Measurements from ENCODE around the gene CFAP54. TPM values are rescaled to one million over a fixed set of nuclear protein-coding genes. Genes with fewer than 3 reads are reported as not detected.

CFAP54 gene
- total RNA-seq, 1 experiment from 2014 or later: 0.56 TPM

GRCh38 chr12:96444399-96444798 is 45.0 kb upstream of the CFAP54 start:
- no TSS peak for BruUV-seq (replicated peaks)
- Mint-ChIP-seq H3K27me3 (ENCODE audit: insufficient read depth, unreplicated experiment) (no peaks in the 10 kb centered on the region), H3K27ac (ENCODE audit: low read depth, unreplicated experiment) (peak overlapping the region; percentile 83), H3K4me3 (ENCODE audit: unreplicated experiment) (no peak overlapping the region), H3K4me1 (ENCODE audit: insufficient read depth, unreplicated experiment) (peaks cover 18% of the 10 kb centered on the region), H3K9me3 (ENCODE audit: unreplicated experiment) (no peaks in the 10 kb centered on the region), H3K36me3 (ENCODE audit: insufficient read depth, unreplicated experiment) (no peaks in the 10 kb centered on the region)
- POLR2A ChIA-PET: no interaction called here
- CTCF ChIA-PET: interaction anchor here (0.7 to 1.1 kb wide), 2 partner anchors 43 to 45 kb away, joined by 3 to 4 read pairs; partner anchors contain the start of gene CFAP54
- intact Hi-C loops (cut with micrococcal nuclease): no loop called here
- no peak for TF ChIP-seq CTCF (IDR thresholded peaks at IDR 0.05; ENCODE audit: unreplicated experiment)
- no peak for DNase-seq (ENCODE audit: unreplicated experiment)

GRCh38 chr12:96445691-96446583 is 43.4 kb upstream of the CFAP54 start:
- Mint-ChIP-seq H3K9me3 (ENCODE audit: unreplicated experiment) (peaks cover 6% of the 10 kb centered on the region), H3K36me3 (ENCODE audit: insufficient read depth, unreplicated experiment) (no peaks in the 10 kb centered on the region), H3K27me3 (ENCODE audit: insufficient read depth, unreplicated experiment) (no peaks in the 10 kb centered on the region), H3K27ac (ENCODE audit: low read depth, unreplicated experiment) (peak overlapping the region; percentile 83), H3K4me1 (ENCODE audit: insufficient read depth, unreplicated experiment) (peaks cover 18% of the 10 kb centered on the region), H3K4me3 (ENCODE audit: unreplicated experiment) (peak overlapping the region; percentile 10)
- ChIA-PET CTCF (interaction anchor here (0.6 to 1.9 kb wide), 5 partner anchors 9 to 743 kb away, joined by 3 to 9 read pairs (median 4); no protein-coding TSS in a partner anchor), POLR2A (interaction anchor here (0.6 to 2.9 kb wide), 8 partner anchors 9 to 948 kb away, joined by 3 to 11 read pairs (median 4); no protein-coding TSS in a partner anchor)
- BruUV-seq (replicated peaks): TSS peak; percentile 89
- intact Hi-C loops (cut with micrococcal nuclease): no loop called here
- no peak for TF ChIP-seq CTCF (IDR thresholded peaks at IDR 0.05; ENCODE audit: unreplicated experiment)
- DNase-seq (ENCODE audit: unreplicated experiment): peak; percentile 56

GRCh38 chr12:96447256-96447655 is 42.1 kb upstream of the CFAP54 start:
- H3K27ac Mint-ChIP-seq (ENCODE audit: low read depth, unreplicated experiment): no peak overlapping the region
- DNase-seq (ENCODE audit: unreplicated experiment): no peak
- no TSS peak for BruUV-seq (replicated peaks)
- peaks cover 21% of the 10 kb centered on the region for H3K4me1 Mint-ChIP-seq (ENCODE audit: insufficient read depth, unreplicated experiment)
- CTCF ChIA-PET: interaction anchor here (0.7 to 1.9 kb wide), 4 partner anchors 9 to 70 kb away, joined by 3 to 9 read pairs (median 4); no protein-coding TSS in a partner anchor
- no peaks in the 10 kb centered on the region for H3K27me3 Mint-ChIP-seq (ENCODE audit: insufficient read depth, unreplicated experiment)
- POLR2A ChIA-PET: interaction anchor here (0.8 to 2.9 kb wide), 3 partner anchors 10 to 55 kb away, joined by 3 to 11 read pairs (median 7); no protein-coding TSS in a partner anchor
- intact Hi-C loops (cut with micrococcal nuclease): no loop called here
- H3K36me3 Mint-ChIP-seq (ENCODE audit: insufficient read depth, unreplicated experiment): no peaks in the 10 kb centered on the region
- peaks cover 13% of the 10 kb centered on the region for H3K9me3 Mint-ChIP-seq (ENCODE audit: unreplicated experiment)
- no peak for TF ChIP-seq CTCF (IDR thresholded peaks at IDR 0.05; ENCODE audit: unreplicated experiment)
- no peak overlapping the region for H3K4me3 Mint-ChIP-seq (ENCODE audit: unreplicated experiment)

DNA sequence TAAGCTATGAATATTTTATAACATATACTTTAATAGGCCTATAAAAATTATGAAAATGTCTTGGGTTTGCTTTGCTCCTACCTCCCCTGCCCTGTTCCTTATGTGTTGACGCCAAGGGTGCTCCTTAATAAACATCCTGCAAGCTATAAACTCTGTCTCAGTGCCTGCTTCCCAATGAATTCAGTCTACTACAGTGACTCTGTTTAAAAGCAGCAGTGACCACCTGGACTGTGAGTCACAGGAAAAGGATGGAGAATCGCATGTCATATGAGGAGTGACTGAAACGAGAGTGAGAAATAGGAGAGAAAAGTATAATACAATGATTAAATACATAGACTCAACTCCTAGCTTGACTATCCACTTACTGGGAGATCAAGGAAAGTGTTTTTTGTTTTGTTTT is 41.1 kb upstream of the CFAP54 start:
- intact Hi-C loops (cut with micrococcal nuclease): no loop called here
- TF ChIP-seq CTCF (IDR thresholded peaks at IDR 0.05; ENCODE audit: unreplicated experiment): no peak
- H3K36me3 Mint-ChIP-seq (ENCODE audit: insufficient read depth, unreplicated experiment): no peaks in the 10 kb centered on the region
- no peaks in the 10 kb centered on the region for H3K27me3 Mint-ChIP-seq (ENCODE audit: insufficient read depth, unreplicated experiment)
- H3K4me3 Mint-ChIP-seq (ENCODE audit: unreplicated experiment): no peak overlapping the region
- peaks cover 25% of the 10 kb centered on the region for H3K4me1 Mint-ChIP-seq (ENCODE audit: insufficient read depth, unreplicated experiment)
- BruUV-seq (replicated peaks): no TSS peak
- ChIA-PET CTCF (interaction anchor here (0.7 kb wide), 2 partner anchors 13 to 48 kb away, joined by 3 to 4 read pairs; no protein-coding TSS in a partner anchor), POLR2A (interaction anchor here (0.6 kb wide), 1 partner anchor 122 kb away, joined by 3 read pairs; no protein-coding TSS in a partner anchor)
- DNase-seq (ENCODE audit: unreplicated experiment): peak; percentile 30
- no peak overlapping the region for H3K27ac Mint-ChIP-seq (ENCODE audit: low read depth, unreplicated experiment)
- peaks cover 13% of the 10 kb centered on the region for H3K9me3 Mint-ChIP-seq (ENCODE audit: unreplicated experiment)
